Spleen (tissue), 11 donors: ENCODE data around the gene BABAM2. TPM values are rescaled to one million over a fixed set of nuclear protein-coding genes. Genes with fewer than 3 reads are reported as not detected.

ENCODE experiments used
- DNase-seq: peaks from one replicate; pipeline ENCODE4 v3.0.0-alpha.2; 2020
- H3K27ac ChIP-seq, 8 donors: fragments of 200-600 bp; sonication (generic) in 7 of 8; 1 replicate in 4 of 8; 2 replicates in 4 of 8; pipeline versions ENCODE4 v1.5.0 to v1.8.0; 2016 to 2021; ENCODE audit warnings: inconsistent platforms in 4 of 8, mild to moderate bottlenecking in 4 of 8, moderate library complexity in 1 of 8
- H3K27me3 ChIP-seq, 7 donors: fragments of 200-600 bp; sonication (generic) in 6 of 7; replicated peaks in 1 of 7; 1 replicate in 4 of 7; 2 replicates in 3 of 7; pipeline versions ENCODE4 v1.5.0 to v1.8.0; 2016 to 2021; ENCODE audit warnings: inconsistent platforms in 3 of 7, mild to moderate bottlenecking in 1 of 7
- H3K36me3 ChIP-seq, 6 donors: fragments of 200-600 bp; sonication (generic) in 5 of 6; 1 replicate in 4 of 6; 2 replicates in 2 of 6; pipeline versions ENCODE4 v1.5.0 to v1.8.0; 2016 to 2021; ENCODE audit warnings: inconsistent platforms in 2 of 6
- H3K4me1 ChIP-seq, 6 donors: fragments of 200-600 bp; sonication (generic) in 5 of 6; 1 replicate in 3 of 6; 2 replicates in 3 of 6; pipeline versions ENCODE4 v1.5.0 to v1.8.0; 2016 to 2021; ENCODE audit warnings: inconsistent platforms in 3 of 6
- H3K4me3 ChIP-seq, 8 donors: fragments of 200-600 bp; sonication (generic) in 7 of 8; 1 replicate in 4 of 8; 2 replicates in 4 of 8; pipeline versions ENCODE4 v1.5.0 to v1.8.0; 2016 to 2021; ENCODE audit warnings: inconsistent platforms in 4 of 8, mild to moderate bottlenecking in 4 of 8, moderate library complexity in 2 of 8
- H3K9me3 ChIP-seq, 8 donors: fragments of 200-600 bp; sonication (generic) in 7 of 8; 1 replicate in 4 of 8; 2 replicates in 4 of 8; pipeline versions ENCODE4 v1.5.0 to v1.8.0; 2016 to 2021; ENCODE audit warnings: inconsistent platforms in 4 of 8
- POLR2A ChIP-seq, 3 donors: fragments of 450-650 bp; IDR thresholded peaks; one replicate each; pipeline ENCODE4 v1.5.1; 2017; ENCODE audit warnings: antibody characterized with exemption in 3 of 3, mild to moderate bottlenecking in 1 of 3
- POLR2AphosphoS5 ChIP-seq, 3 donors: sonication (generic); formaldehyde crosslinking; IDR thresholded peaks; one replicate each; pipeline ENCODE4 v1.5.1; 2017; ENCODE audit warnings: antibody characterized with exemption in 3 of 3
- WGBS, 5 donors: extraction: QIAGEN DNeasy Blood & Tissue Kit in 3 of 5; methylation state at CpG; one replicate each; pipeline versions ENCODE4 v1.1.5 to v1.1.7; 2013 to 2018; 5-methylcytosine and 5-hydroxymethylcytosine counted together
- intact Hi-C: fragments of 100-400 bp; cut with DNase I; formaldehyde crosslinking; loops from one replicate; pipeline ENCODE4 v1.15.0; 2023; ENCODE audit warnings: low total_unique reads
- polyA plus RNA-seq, 3 donors: library from polyadenylated mRNA; stranded (reverse); fragments of 200-250 nt; gene quantifications; one replicate each; pipeline ENCODE4 v1.2.1, GENCODE V29; 2013
- total RNA-seq, 7 donors: library from RNA; depleted of rRNA in 3 of 7; stranded (reverse); fragments of >200 nt in 3 of 7; fragmentation: NEBNext Ultra II Directional in 4 of 7; extraction: Animal tissue kit (Norgen Biotek cat#: 25700) in 4 of 7; gene quantifications; one replicate each; pipeline versions ENCODE4 v1.1.0 to v1.2.1, GENCODE V29; 2016 to 2021
- TF ChIP-seq, protein P1 (sequence below), 11 experiments: fragments of 200-600 bp in 7 of 11; fragments of 450-650 bp in 4 of 11; sonication (generic) in 4 of 11; IDR thresholded peaks in 8 of 11; conservative IDR thresholded peaks in 3 of 11; 1 replicate in 7 of 11; 2 replicates in 4 of 11; pipeline versions ENCODE4 v1.4.0 to v1.8.0; 2016 to 2021; ENCODE audit warnings: antibody characterized with exemption in 11 of 11, inconsistent platforms in 4 of 11, mild to moderate bottlenecking in 1 of 11
- donor health status: healthy with polysubstance abuse.
- donor health status: DM: no; HTN: no; CAD: no; lungs with moderate emphysema.
- donor health status: DM: no; HTN: no; CAD: no.
- donor health status: Bipolar disorder and iron deficiency.
- donor health status: healthy.
- donor health status: DM: no; HTN: no; CAD: no.
- donor health status: DM: yes; HTN: yes; CAD: no.

BABAM2 gene
- total and polyA plus RNA-seq, 10 donors: 16.1 to 70.1 (median 55.0) TPM

DNA sequence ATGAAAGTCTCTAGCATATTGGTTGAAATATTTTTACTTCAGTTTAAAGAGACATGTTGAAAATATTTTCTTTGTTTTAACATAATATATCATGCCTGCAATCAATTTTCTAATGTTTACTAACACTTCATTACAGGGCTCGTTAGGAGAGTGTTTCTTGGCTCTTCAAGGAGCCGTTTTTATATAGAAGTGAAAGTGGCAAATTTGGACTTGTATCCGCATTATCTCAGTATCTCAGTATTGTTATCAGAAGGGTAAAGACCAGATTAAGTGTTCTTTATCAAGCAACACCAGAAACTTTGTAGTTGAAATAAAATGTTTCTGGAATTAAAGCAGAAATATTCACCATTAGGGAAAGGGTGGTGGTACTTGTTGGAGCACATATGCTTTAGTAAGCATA lies 97.8 kb downstream of the BABAM2 start:
- H3K27me3 ChIP-seq: no peaks in the 10 kb centered on the region
- TF ChIP-seq, protein P1, sequence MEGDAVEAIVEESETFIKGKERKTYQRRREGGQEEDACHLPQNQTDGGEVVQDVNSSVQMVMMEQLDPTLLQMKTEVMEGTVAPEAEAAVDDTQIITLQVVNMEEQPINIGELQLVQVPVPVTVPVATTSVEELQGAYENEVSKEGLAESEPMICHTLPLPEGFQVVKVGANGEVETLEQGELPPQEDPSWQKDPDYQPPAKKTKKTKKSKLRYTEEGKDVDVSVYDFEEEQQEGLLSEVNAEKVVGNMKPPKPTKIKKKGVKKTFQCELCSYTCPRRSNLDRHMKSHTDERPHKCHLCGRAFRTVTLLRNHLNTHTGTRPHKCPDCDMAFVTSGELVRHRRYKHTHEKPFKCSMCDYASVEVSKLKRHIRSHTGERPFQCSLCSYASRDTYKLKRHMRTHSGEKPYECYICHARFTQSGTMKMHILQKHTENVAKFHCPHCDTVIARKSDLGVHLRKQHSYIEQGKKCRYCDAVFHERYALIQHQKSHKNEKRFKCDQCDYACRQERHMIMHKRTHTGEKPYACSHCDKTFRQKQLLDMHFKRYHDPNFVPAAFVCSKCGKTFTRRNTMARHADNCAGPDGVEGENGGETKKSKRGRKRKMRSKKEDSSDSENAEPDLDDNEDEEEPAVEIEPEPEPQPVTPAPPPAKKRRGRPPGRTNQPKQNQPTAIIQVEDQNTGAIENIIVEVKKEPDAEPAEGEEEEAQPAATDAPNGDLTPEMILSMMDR (IDR thresholded peaks at IDR 0.05 in 8 of 11, conservative IDR thresholded peaks at IDR 0.05 in 3 of 11): no peak
- no peak for TF ChIP-seq POLR2AphosphoS5 (IDR thresholded peaks at IDR 0.05)
- TF ChIP-seq POLR2A (IDR thresholded peaks at IDR 0.05): no peak
- no peak overlapping the region for H3K27ac ChIP-seq
- H3K36me3 ChIP-seq: peaks cover 0 to 12% (median 0%) of the 10 kb centered on the region in 6 donors
- 67 to 83% (median 76%) methylated on average over 3 of the region's 3 CpGs for WGBS, 5 donors
- peaks cover 0 to 14% (median 0%) of the 10 kb centered on the region in 6 donors for H3K4me1 ChIP-seq
- intact Hi-C loops: no loop called here
- no peak overlapping the region for H3K4me3 ChIP-seq
- DNase-seq: no peak
- H3K9me3 ChIP-seq: peaks cover 0 to 7% (median 2%) of the 10 kb centered on the region in 8 donors

DNA sequence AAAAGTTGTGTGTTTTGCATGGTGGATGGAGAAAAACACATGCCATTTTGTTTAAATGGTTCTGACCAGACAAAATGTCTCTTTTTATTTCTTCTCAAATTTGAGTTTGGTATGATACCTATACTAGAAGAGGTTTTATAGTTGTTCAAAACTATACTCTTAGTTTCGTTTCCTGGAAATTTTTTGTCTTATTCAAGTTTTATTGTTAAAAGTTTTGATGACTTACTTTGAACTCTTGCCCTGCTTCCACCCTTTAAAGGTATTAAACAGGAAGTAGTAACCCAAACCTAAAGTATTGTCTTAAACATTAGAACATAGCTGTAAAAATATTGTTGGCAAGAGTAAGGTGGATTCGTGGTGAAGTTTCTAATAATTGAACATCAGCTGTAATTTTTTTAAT lies 98.2 kb downstream of the BABAM2 start:
- Histone ChIP-seq H3K27me3 (no peaks in the 10 kb centered on the region), H3K27ac (no peak overlapping the region), H3K36me3 (peaks cover 0 to 12% (median 0%) of the 10 kb centered on the region in 6 donors), H3K4me3 (no peak overlapping the region), H3K4me1 (peaks cover 0 to 18% (median 0%) of the 10 kb centered on the region in 6 donors), H3K9me3 (peaks cover 0 to 3% (median 0%) of the 10 kb centered on the region in 8 donors)
- WGBS, 5 donors: 72 to 79% (median 77%) methylated on average over 2 of the region's 2 CpGs
- no peak for TF ChIP-seq POLR2A (IDR thresholded peaks at IDR 0.05)
- TF ChIP-seq, protein P1 (IDR thresholded peaks at IDR 0.05 in 8 of 11, conservative IDR thresholded peaks at IDR 0.05 in 3 of 11): no peak
- TF ChIP-seq POLR2AphosphoS5 (IDR thresholded peaks at IDR 0.05): no peak
- intact Hi-C loops: no loop called here
- no peak for DNase-seq

DNA sequence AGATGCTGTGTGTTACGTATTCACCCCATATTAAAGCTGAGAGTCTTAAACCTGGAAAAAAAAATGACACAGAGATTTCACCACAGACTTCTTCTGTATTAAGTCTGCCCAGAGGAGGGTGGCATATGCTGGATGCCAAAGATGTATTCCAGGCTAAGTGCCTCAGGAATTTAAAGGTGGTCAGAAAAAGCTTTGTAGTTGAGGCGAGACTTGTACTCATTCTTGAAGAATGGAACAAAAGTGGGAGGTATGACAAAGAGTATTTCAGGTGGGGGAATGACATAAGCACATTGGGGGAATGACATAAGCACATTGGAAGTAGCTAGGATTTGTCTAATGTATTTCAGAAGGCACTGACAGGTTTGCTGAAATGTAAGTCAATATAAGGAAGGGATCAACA lies 98.6 kb downstream of the BABAM2 start:
- H3K27ac ChIP-seq: no peak overlapping the region
- H3K36me3 ChIP-seq: peaks cover 0 to 12% (median 0%) of the 10 kb centered on the region in 6 donors
- TF ChIP-seq, protein P1 (IDR thresholded peaks at IDR 0.05 in 8 of 11, conservative IDR thresholded peaks at IDR 0.05 in 3 of 11): no peak
- TF ChIP-seq POLR2A (IDR thresholded peaks at IDR 0.05): no peak
- TF ChIP-seq POLR2AphosphoS5 (IDR thresholded peaks at IDR 0.05): no peak
- no peaks in the 10 kb centered on the region for H3K27me3 ChIP-seq
- 94 to 100% (median 95%) methylated on average over 2 of the region's 2 CpGs for WGBS, 5 donors
- no peak overlapping the region for H3K4me3 ChIP-seq
- no peaks in the 10 kb centered on the region for H3K9me3 ChIP-seq
- no peak for DNase-seq
- intact Hi-C loops: no loop called here
- peaks cover 0 to 20% (median 0%) of the 10 kb centered on the region in 6 donors for H3K4me1 ChIP-seq

DNA sequence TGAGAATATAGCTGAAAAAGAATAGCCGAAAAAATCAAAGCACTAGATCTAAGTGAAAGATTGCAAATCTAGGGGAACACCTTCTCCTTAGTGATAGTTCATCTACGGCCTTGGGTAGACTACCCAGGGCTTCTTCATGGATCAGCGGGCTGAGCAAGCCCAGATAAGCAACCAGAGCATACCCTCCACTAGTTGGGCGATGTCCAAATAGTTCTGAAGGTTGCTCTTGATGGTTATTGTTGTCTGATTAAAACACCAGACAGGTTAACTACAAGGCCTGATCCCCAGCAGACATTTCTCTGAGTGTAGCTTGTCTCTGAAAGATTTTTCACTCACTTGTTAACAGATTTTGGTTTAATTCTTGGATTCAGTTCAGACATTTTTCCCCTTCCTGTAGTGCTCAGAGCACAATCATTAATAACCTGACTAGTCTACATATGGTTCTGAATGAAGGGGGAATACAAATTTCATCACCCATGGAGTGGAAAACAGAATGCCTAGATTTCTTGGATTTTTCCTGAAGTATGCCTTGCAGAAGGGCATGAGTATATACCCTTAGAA lies 99.6 kb downstream of the BABAM2 start:
- H3K27ac ChIP-seq: no peak overlapping the region
- TF ChIP-seq POLR2AphosphoS5 (IDR thresholded peaks at IDR 0.05) (no peak), POLR2A (IDR thresholded peaks at IDR 0.05) (no peak)
- TF ChIP-seq, protein P1 (IDR thresholded peaks at IDR 0.05 in 8 of 11, conservative IDR thresholded peaks at IDR 0.05 in 3 of 11): no peak
- no peak overlapping the region for H3K4me3 ChIP-seq
- no peaks in the 10 kb centered on the region for H3K27me3 ChIP-seq
- H3K9me3 ChIP-seq: peaks cover 0 to 3% (median 0%) of the 10 kb centered on the region in 8 donors
- H3K4me1 ChIP-seq: peaks cover 0 to 20% (median 0%) of the 10 kb centered on the region in 6 donors
- peaks cover 0 to 15% (median 0%) of the 10 kb centered on the region in 6 donors for H3K36me3 ChIP-seq
- no peak for DNase-seq
- intact Hi-C loops: no loop called here
- 87 to 95% (median 94%) methylated on average over 4 of the region's 4 CpGs for WGBS, 5 donors
